NCI-H1436 (cell line): ENCODE measurements around the gene EXT2.

Source experiments
- DNase-seq: peaks from one replicate; lab custom pipeline; 2025; lab: John Stamatoyannopoulos, UW

Gene EXT2

GRCh38 chr11:44243086-44243485 lies 147.6 kb downstream of the EXT2 start:
- DNase-seq: no peak

GRCh38 chr11:44243595-44244343 lies 148.3 kb downstream of the EXT2 start:
- no peak for DNase-seq

DNA sequence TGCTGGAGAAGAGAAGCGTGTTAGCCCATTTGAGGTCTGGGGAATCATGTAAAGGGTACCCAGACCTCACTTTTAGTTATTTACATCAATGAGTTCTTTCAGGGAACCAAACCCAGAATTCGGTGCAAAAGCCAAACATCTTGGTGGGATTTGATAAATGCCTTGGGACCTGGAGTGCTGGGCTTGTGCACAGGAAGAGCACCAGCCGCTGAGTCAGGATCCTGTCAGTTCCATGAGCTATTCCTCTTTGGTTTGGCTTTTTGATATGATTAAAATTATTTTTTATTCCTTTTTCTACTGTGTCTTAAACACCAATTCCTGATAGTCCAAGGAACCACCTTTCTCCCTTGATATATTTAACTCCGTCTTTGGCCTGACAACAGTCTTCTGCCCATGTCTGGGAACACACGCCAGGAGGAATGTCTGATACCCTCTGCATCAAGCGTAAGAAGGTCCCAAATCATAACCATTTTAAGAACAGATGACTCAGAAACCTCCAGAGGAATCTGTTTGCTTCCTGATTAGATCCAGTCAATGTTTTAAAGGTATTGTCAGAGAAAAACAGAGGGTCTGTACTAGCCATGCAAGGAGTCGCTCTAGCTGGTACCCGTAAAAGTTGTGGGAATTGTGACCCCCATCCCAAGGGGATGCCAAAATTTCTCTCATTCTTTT lies 149.3 kb downstream of the EXT2 start:
- DNase-seq: no peak

GRCh38 chr11:44246726-44247125 lies 151.2 kb downstream of the EXT2 start:
- no peak for DNase-seq

DNA sequence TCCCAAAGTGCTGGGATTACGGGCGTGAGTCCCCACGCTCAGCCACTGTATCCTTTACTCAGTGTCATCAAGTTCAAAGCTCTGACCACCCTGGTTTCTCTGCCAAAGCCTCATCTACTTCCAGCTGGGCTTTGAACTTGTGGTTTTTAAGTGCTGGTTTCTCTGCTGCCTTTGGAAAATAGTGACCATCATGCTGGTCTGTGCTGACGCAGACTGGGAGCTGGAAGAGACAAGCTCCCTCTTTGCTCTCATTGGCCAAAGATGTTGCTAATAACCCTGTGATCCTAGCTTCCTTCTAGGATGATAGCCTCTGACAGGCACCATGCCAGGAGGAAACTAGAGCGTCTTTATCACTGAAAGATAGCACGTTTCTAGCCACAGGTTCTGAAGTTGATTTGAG lies 152.0 kb downstream of the EXT2 start:
- no peak for DNase-seq

DNA sequence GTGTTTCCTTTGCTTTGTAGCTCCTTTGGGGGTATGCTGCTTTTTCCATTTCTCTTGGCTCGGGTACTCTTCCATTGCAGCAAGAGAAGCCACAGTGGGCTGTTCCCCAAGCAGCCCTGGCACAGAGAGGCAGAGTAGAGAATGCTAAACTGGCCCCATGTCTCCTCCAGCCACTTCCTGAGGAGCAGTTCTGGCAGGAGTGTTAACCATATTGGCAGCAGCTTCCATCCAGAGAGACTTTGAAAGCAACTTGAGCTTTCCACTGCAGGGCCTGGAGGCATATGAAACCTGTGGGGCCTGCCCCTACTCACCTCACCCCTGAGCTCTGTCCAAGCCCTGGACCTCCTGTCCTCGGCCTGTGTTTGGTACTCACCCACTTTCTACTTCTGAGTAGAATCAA lies 152.6 kb downstream of the EXT2 start:
- DNase-seq: no peak

DNA sequence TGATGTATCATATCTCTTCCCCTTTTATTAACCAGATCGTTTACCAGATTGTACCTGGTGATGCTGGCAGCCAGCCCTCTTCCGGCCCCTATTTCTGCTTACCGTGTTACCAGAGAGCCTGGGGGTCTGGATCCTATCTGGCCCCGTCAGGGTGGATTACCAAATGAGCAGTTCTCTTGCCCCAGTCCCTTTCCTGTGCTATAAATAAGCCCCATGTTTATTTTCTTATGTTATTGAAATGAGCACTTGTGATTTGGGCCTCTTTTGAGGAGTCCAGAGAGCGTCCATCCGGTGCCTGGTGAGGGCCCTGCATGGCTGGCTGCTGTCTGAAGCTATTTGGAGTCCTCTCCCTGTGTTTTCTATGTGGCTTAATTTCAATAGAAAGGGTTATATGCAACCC lies 154.9 kb downstream of the EXT2 start:
- DNase-seq: no peak

DNA sequence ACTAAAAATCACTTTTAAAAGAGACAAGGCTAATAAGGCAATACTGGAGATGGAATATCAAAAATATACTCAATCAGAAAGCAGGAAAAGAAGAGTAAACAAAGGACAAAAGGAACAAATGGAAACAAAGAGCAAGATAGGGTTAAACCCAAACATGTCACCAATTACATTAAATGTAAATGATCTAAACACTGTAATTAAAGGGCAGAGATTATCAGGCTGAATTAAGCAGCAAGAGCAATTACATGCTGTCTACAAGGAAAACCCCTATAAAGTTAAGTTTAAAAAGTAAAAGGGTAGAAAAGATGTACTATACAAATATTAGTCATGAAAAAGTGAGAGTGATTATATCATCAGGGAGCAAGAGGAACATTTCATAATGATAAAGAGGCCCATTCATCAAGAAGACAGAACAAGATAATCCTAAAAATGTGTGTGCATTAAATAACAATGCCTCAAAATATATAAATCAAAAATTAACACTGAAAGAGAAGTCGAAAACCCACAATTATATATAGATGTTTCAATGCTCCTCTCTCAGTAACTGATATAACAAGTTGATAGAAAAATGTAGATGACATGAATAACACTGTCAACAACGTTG lies 157.6 kb downstream of the EXT2 start:
- DNase-seq: no peak

- no peak for DNase-seq
These were observed 160.1 kb downstream of the EXT2 start for GRCh38 chr11:44255406-44256071.

- DNase-seq: no peak
These were observed 161.3 kb downstream of the EXT2 start for GRCh38 chr11:44256673-44257291.

- DNase-seq: no peak
These were observed 162.1 kb downstream of the EXT2 start for GRCh38 chr11:44257338-44258189.

- DNase-seq: no peak
These were observed 162.7 kb downstream of the EXT2 start for GRCh38 chr11:44258190-44258489.

DNA sequence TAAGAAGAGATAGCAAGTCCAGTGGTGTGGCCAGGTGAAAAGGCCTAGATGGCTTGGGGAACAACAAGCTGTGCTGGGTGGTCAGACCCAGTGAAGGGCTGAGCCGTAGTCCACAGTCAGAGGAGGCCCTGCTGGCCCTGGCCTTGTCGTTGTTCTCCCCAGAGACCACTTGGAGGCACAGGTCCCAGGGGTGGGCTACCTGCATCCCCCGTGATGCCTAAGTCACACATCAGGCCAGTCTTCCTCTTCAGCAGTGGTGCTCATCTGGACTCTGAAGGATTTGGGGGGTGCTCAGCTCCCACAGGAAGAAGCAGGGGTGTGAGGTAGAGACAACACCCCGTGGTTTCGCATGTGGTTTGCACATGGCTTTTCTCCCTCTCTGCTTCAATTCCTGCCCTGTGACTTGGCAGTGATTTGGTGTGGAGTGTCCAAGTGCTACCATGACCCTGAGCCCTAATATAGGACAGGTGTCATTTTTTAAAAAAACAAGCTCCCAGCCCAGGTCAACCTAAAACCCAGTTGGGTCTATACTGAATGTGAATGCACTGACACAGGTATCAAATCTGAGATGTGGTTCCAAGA lies 163.5 kb downstream of the EXT2 start:
- no peak for DNase-seq

- DNase-seq: no peak
These were observed 164.6 kb downstream of the EXT2 start for GRCh38 chr11:44260081-44260480.

DNA sequence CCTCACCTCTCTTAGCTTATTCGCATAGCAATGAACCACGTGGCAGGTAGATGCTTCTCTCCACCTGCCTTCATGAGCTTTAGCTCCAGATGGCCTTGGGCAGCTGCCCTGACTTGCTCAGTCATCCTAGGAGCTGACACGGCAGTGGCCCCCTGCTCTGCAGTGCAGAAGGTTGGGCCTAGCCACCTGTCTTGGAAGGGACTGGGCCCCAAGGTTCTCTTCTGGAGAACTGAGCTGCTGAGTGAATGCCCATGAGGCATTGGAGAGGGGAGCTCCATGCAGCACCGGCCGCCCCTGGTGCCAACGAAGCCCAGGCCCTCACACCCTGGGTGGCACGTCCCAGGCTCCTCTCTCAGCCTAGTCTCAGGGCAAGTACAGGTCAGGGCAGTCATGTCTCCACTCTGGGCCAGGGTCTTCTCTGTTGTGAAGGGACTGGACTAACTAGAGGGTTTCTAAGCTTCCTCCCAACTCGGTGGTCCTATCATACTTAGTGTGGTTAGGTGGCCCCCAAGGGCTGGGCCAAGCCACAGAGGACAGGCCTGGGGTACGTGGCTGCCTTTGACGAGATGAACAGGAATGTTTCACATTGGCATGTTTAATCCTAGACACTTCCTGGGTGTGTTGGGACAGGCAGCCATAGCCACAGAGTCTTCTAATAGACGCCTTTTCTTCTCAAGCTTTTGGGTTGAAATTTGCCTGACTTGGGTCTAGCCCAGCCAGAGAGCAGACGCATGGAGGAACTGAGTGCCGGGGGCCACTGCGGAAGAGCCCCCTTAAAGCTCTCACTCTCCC lies 166.5 kb downstream of the EXT2 start:
- DNase-seq: no peak

GRCh38 chr11:44263738-44264437 lies 168.4 kb downstream of the EXT2 start:
- DNase-seq: no peak

DNA sequence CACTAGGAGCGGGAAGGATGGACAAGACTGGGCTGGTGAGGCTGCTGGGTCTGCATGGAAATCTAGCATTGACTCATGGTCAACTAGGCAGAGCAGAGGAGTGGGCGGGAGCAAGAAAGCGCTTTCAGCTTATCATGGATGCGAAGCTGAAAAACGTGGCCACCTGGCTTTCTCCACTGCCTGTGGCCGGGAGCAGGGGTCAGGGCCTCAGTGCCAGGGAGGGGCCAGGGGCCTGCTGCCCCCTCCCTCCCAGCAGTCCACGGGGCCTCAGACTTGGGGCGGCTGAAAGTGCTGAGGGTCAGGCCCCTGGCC lies 168.9 kb downstream of the EXT2 start:
- DNase-seq: no peak

DNA sequence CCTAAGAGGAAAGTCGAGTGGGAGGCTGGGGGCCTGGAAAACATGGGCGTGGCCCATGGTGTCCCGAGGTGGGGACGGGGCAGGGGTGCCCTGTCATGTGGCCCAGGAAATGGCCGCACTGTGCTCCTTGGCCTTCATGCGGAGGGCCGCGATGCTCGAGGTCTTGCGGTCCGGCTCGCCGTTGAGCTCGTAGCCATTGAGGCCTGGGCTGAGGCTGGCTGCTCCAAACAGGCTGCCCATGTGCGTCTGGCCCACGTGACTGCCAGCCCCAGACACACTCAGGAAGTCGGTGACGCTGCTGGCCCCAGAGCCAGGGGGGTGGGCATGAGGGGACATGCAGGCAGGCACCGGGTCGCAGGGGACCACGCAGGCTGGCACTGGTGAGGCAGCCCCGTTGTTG lies 169.3 kb downstream of the EXT2 start:
- no peak for DNase-seq

DNA sequence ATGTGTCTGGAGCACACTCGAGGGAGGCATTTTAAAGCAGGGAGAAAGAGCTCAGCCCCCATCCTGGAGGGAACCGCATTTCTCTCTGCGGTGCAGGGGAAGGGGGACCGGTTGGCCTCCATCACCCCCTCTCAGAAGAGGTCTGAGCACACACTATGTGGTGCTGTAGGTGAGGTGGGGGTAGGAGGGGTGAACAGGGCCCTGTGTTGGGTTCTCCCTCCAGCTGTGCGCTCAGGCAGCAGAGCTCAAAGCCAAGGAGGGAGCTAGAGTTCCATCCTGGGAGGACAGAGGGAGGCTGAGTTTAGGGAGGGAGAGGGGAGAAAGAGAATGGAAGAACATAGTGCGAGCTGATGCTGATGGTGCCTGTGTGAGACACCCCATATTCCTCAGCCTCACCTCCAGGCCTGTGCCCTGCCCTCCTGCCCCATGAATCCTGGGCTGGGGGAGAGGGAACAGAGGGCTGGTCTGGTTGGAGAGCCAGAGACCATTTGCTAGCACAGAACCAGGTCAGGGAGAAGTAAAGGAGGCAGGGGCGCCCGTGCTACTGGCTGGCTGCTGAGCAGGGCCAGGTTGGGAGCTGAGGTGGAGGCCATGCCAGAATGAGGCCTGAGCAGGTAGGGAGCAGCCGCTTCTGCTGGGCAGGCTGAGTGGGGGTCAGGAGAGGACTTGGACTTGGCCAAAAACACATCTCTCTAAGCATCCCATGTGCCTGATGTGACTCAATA lies 170.7 kb downstream of the EXT2 start:
- DNase-seq: no peak
